DND-41 (cell line): Measurements from ENCODE around the gene GAREM2.

Experiments used
- ATAC-seq: fragments of 200-7000 bp; cut with Tn5 transposase; 3 replicates; pipeline ENCODE4 v1.9.1; 2021; ENCODE audit warnings: low read depth; ENCODE audit not compliant: insufficient read depth
- DNase-seq: peaks from one replicate; pipeline ENCODE4 v3.0.0-alpha.2; 2020
- H2AFZ ChIP-seq: 2 replicates; pipeline ENCODE4 v1.6.0; 2012; ENCODE audit warnings: low read depth, low read length
- H3K27ac ChIP-seq: 2 replicates; pipeline ENCODE4 v1.5.1; 2012; ENCODE audit warnings: low read length, inconsistent platforms
- H3K27me3 ChIP-seq: fragments of 200-600 bp; sonication (generic); 2 replicates; pipeline ENCODE4 v1.6.0; 2012; ENCODE audit warnings: low read length, mild to moderate bottlenecking, inconsistent platforms; ENCODE audit not compliant: insufficient read depth, poor library complexity
- H3K36me3 ChIP-seq: 2 replicates; pipeline ENCODE4 v1.5.1; 2012; ENCODE audit warnings: low read length, inconsistent platforms; ENCODE audit not compliant: insufficient read depth
- H3K4me1 ChIP-seq: 2 replicates; pipeline ENCODE4 v1.5.1; 2012; ENCODE audit warnings: mild to moderate bottlenecking, low read length; ENCODE audit not compliant: insufficient read depth
- H3K4me2 ChIP-seq: 2 replicates; pipeline ENCODE4 v1.6.0; 2012; ENCODE audit warnings: mild to moderate bottlenecking, moderate library complexity, low read length, inconsistent platforms; ENCODE audit not compliant: insufficient read depth
- H3K4me3 ChIP-seq, 2 experiments: fragments of 200-600 bp in 1 of 2; shearing (Covaris generic) in 1 of 2; 2 replicates each; pipeline ENCODE4 v1.5.1; 2012 to 2016; ENCODE audit warnings: inconsistent platforms in 2 of 2, low read length in 2 of 2, mild to moderate bottlenecking in 2 of 2, low read depth in 1 of 2, moderate library complexity in 1 of 2
- H3K79me2 ChIP-seq: 2 replicates; pipeline ENCODE4 v1.6.0; 2012; ENCODE audit warnings: low read length, inconsistent platforms; ENCODE audit not compliant: insufficient read depth
- H3K9ac ChIP-seq: 2 replicates; pipeline ENCODE4 v1.6.0; 2012; ENCODE audit warnings: low read depth, mild to moderate bottlenecking, inconsistent platforms, low read length, moderate library complexity
- H3K9me3 ChIP-seq: 2 replicates; pipeline ENCODE4 v1.5.1; 2012; ENCODE audit warnings: low read length, moderate library complexity, mild to moderate bottlenecking, inconsistent platforms; ENCODE audit not compliant: insufficient read depth, severe bottlenecking
- H4K20me1 ChIP-seq: 2 replicates; pipeline ENCODE4 v1.6.0; 2012; ENCODE audit warnings: low read length; ENCODE audit not compliant: insufficient read depth
- CTCF ChIP-seq: IDR thresholded peaks from 2 replicates; pipeline ENCODE4 v1.5.1; 2012; ENCODE audit warnings: borderline replicate concordance, low read length, moderate library complexity, mild to moderate bottlenecking; ENCODE audit not compliant: poor library complexity, severe bottlenecking; ENCODE audit errors: extremely low read depth
- EZH2 ChIP-seq: IDR thresholded peaks from 3 replicates; pipeline ENCODE4 v1.6.1; 2012; ENCODE audit warnings: borderline replicate concordance, low read depth, mild to moderate bottlenecking, moderate library complexity, low read length, inconsistent platforms; ENCODE audit not compliant: severe bottlenecking

GAREM2 gene

GRCh38 chr2:26175466-26176278 is 2.8 kb downstream of the GAREM2 start:
- Histone ChIP-seq H3K4me1 (peaks cover 10% of the 10 kb centered on the region), H3K9ac (no peak overlapping the region), H3K4me2 (no peak overlapping the region), H4K20me1 (no peaks in the 10 kb centered on the region), H2AFZ (no peak overlapping the region), H3K4me3 (no peak overlapping the region), H3K9me3 (no peaks in the 10 kb centered on the region), H3K36me3 (no peaks in the 10 kb centered on the region), H3K27ac (no peak overlapping the region), H3K79me2 (no peaks in the 10 kb centered on the region), H3K27me3 (no peaks in the 10 kb centered on the region)
- DNase-seq (no peak), ATAC-seq (no peak)
- TF ChIP-seq EZH2 (no peak), CTCF (no peak)

GRCh38 chr2:26176279-26176615 is 3.4 kb downstream of the GAREM2 start:
- Histone ChIP-seq H3K27ac (no peak overlapping the region), H3K4me2 (no peak overlapping the region), H3K9ac (no peak overlapping the region), H3K79me2 (no peaks in the 10 kb centered on the region), H3K27me3 (no peaks in the 10 kb centered on the region), H4K20me1 (no peaks in the 10 kb centered on the region), H3K9me3 (no peaks in the 10 kb centered on the region), H3K36me3 (no peaks in the 10 kb centered on the region), H3K4me3 (no peak overlapping the region), H2AFZ (no peak overlapping the region), H3K4me1 (peaks cover 10% of the 10 kb centered on the region)
- no peak for DNase-seq
- no peak for TF ChIP-seq EZH2
- no peak for TF ChIP-seq CTCF
- no peak for ATAC-seq

GRCh38 chr2:26177122-26177521 is 4.2 kb downstream of the GAREM2 start:
- H3K4me2 ChIP-seq = no peak overlapping the region
- no peaks in the 10 kb centered on the region for H3K27me3 ChIP-seq
- TF ChIP-seq CTCF (no peak), EZH2 (no peak)
- H3K27ac ChIP-seq = no peak overlapping the region
- H4K20me1 ChIP-seq = no peaks in the 10 kb centered on the region
- no peak overlapping the region for H3K4me3 ChIP-seq
- H3K9ac ChIP-seq = no peak overlapping the region
- no peak overlapping the region for H2AFZ ChIP-seq
- DNase-seq = no peak
- no peaks in the 10 kb centered on the region for H3K9me3 ChIP-seq
- H3K36me3 ChIP-seq = no peaks in the 10 kb centered on the region
- H3K4me1 ChIP-seq = peaks cover 10% of the 10 kb centered on the region
- no peaks in the 10 kb centered on the region for H3K79me2 ChIP-seq
- no peak for ATAC-seq
